GM21737 (cell line): Measurements from ENCODE around the gene TSPAN13.

Experiments used
- ATAC-seq: cut with Tn5 transposase; IDR thresholded peaks from one replicate; pipeline ENCODE4 v1.9.1; 2021; ENCODE audit warnings: mild to moderate bottlenecking, moderate library complexity; ENCODE audit not compliant: unreplicated experiment

TSPAN13 gene

DNA sequence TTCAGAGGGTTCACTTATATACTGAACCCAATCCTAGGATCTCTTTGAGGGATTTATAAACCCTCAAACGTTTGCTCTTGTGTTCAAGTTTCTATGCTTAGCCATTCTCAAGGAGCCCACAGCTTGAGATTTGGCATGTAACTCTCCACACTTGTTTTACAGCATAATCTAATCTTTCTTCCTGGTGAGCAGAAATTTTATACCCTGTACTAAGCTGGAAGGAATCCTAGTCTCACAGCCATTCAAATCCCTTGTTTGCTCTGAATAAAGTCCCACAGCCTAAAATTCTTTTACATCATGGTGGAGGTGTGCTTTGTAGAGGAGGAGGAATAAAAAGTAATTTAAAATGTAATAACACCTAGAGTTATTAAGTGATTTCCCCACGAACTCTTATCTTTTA, 56.6 kb downstream of the TSPAN13 start:
- ATAC-seq: no peak

GRCh38 chr7:16810573-16810972, 57.0 kb downstream of the TSPAN13 start:
- ATAC-seq: no peak

- no peak for ATAC-seq
These were observed 58.0 kb downstream of the TSPAN13 start for GRCh38 chr7:16811551-16811950.

DNA sequence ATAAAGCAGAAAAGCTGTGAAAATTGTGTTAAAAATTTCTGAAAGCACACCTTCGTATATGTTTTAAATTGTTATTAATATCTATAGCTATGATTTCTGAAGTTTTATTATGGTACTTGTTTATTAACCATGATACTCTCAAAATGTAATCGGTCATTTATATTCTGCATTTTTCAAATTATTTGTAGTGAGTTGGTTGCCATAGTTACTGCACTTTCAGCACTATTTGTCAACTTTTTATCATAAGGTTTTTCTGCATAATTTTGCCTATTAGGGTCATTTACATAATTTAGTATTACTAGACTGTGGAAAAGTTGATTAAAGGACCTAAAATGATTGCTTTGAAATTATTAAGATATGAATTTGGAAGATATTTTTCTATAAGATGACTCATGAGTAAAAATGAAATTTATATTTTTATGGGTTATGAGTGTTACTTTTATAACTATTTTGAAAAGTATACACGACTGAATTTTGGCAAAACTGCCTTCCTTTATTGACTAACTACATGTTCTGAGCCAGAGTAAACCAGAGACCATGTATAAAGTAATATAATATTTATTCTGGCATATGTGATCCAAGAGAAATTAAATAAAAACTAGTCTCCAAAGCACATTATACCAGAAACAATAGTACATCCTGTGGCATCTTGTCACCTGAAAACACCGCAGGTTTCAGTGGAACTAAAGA, 59.1 kb downstream of the TSPAN13 start:
- ATAC-seq: no peak

DNA sequence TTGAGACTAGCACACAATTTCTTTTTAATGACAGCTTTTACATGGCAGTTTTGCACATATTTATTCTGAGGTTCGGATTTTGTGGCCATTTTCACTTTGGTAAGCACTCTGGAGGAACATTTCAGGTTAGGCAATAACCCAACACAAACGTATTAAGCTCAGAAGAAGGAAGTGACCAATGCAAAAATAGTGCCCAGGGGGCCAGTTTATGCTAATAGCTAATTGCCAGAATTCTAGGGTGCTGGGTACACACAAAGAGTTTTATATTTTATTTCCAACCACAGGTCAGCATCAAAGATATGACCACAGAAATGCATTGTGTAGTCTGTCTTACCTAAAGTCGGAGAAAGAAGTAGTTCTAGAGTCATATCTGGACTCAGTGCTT, 59.7 kb downstream of the TSPAN13 start:
- no peak for ATAC-seq

DNA sequence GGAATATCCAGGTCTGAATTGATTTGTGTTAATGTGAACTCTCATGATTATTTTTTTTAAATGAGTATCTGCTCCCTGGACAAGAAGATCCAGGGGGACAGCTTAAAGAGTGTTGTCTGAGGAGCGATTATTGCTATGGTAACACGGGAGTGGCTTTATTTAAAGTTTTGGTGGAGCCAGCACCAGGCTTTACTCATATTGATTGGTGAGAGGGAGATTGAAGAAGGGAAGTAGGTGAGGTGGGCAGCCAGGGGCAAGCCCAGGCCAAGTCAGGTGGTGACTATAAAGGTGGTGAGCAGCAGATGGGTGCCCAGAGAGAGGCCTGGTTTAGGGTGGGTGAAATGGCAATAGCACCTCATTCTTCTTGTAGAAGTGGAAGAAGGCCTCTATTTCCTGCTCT, 61.4 kb downstream of the TSPAN13 start:
- ATAC-seq: no peak

DNA sequence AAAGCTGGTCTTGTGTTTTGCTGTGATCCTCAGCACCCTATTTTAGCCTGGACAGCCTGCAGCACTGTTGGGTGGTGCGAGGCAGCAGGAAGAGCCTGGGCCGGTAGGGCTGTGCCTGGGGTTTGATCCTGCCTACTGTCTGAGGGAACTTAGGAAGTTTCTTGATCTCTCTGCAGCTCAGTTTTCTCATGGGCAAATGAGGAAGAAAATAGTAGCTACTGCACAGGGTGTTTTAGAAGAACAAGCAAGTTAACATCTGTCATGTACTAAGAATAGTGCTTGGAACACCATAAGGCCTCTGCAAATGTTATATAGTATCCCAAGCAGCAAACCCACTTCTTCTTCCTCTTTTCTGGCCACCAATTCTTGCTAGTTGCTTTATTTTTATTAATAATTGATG, 63.3 kb downstream of the TSPAN13 start:
- no peak for ATAC-seq

DNA sequence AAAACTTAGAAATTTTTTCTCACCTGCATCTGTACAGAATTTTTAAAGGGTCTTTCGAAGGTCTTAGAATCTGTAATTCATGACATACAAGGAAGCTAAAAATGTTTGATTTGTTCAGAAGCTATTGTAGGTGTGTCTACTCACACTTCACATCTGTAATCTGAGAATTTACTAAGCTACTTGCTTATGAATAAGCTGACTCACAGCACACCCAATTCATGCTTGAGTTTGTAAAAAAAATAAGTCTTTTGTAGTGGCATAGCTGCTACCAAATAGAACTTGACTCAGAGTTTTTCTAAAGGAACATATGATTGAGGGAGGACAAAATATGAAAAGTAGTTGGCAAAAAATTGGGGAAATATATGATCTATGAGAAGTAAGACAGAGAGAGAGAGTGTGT, 64.0 kb downstream of the TSPAN13 start:
- no peak for ATAC-seq

DNA sequence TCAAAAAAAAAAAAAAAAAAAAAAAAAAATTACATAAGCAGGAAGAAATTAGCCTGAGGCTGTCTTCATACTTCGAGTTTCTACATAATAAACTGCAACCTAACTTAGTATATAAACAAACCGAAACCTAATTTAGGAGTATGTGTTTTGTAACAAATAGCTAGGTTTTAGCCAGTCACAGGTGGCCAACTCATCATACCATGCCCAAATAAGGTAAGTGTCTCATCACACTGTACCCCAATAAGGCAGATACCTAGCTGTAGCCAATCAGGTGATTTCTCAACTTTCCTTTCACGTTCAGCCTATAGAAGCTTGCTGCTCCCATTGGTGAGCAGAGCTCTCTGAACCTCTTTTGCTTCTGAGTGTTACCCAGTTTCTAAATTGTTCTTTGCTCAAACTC, 65.2 kb downstream of the TSPAN13 start:
- no peak for ATAC-seq

DNA sequence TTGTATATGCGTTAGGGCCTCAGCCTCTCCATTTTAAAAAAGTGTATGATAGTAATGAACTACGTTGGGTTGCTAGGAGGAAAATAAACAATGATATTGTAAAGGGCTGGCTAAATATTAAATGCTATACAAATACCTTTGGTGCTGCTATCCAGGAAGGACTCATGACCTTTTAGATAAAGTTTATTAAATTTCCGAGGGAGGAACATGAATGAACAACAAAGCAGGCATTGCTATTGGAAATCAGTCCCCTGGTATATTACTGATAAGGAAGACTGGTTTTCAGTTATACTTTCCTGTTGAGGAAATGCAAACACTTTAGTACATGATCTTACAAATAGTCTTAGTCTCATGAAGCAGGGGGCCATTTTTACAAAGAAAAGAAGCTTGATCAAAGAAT, 68.5 kb downstream of the TSPAN13 start:
- no peak for ATAC-seq

DNA sequence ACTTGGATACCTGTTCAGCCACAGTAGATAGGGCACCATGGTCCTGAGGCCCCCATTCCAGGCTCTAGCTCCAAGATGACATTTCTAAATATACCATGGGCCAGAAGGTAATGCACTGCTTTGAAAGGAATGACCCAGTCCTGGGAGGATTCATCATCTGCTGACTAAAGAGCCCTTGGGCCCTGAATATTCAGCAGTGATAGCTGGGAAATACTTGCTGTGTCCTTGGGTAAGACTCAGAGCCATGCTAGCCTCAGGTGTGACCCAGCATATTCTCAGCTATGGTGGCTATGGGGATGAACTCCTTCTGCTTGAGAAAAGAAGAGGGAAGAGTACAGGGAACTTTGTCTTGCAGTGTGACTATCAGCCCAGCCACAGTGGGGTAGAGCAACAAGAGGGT, 72.5 kb downstream of the TSPAN13 start:
- ATAC-seq: no peak

DNA sequence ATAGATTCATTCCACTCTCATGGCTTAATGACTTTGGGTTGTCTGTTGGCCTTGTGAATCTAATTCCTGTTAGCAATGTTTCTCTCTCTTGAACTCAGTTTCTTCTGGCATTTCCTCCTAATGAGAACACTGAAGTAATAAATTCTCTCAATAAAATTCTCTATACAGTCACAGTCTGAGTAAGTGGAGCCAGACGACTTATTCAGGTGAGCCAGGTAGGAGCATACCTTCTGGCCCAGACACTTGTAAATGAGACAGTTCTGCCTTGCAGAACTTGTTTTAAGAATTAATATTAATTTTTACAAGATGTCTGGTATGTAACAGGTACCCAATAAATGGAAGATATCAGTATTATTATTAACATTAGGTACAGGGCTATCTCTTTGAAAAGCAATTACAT, 79.8 kb downstream of the TSPAN13 start:
- ATAC-seq: no peak
